K562 (cell line): ENCODE measurements around the gene CD101. TPM values are rescaled to one million over a fixed set of nuclear protein-coding genes. Genes with fewer than 3 reads are reported as not detected.
A peak's percentile ranks its signal among the peaks of the same experiment; 100 is the strongest.

Experiments used
- ATAC-seq: fragments of 200-7000 bp; cut with Tn5 transposase; 3 replicates; pipeline ENCODE4 v1.9.1; 2020; ENCODE audit warnings: moderate library complexity
- BruUV-seq: library from RNA; stranded (reverse); fragments of 400-500 nt; replicated peaks from 2 replicates; lab custom pipeline; 2021; lab: Mats Ljungman, UMichigan
- CTCF ChIA-PET: fragments of 300-600 bp; formaldehyde crosslinking; extraction: SDS; loops from one replicate; lab custom pipeline; 2021; ENCODE audit warnings: low intra/inter-chr PET ratio; lab: Yijun Ruan, JAX
- POLR2A ChIA-PET: fragments of 300-600, 350-650 bp; sonication (Branson Sonifier 250); formaldehyde crosslinking; extraction: SDS; loops from one replicate; lab custom pipeline; 2021; ENCODE audit warnings: antibody characterized with exemption, inconsistent platforms; lab: Yijun Ruan, JAX
- DNase-seq, 4 experiments: peaks; one replicate each; pipeline versions ENCODE4 v3.0.0 to v3.0.0-alpha.2; 2011 to 2018; ENCODE audit warnings: low spot score in 3 of 4, mixed read lengths in 3 of 4; ENCODE audit errors: extremely low read depth in 1 of 4
- FAIRE-seq: peaks from 2 replicates; lab custom pipeline; 2011; peaks lifted over from hg19 to GRCh38; lab: Jason Lieb, UNC
- H2AFZ ChIP-seq: 2 replicates; pipeline ENCODE4 v1.6.0; 2011; ENCODE audit warnings: low read depth, low read length, control low read depth, inconsistent platforms
- H3K27ac ChIP-seq: fragments of 200-600 bp; 3 replicates; pipeline ENCODE4 v1.8.0; 2011; ENCODE audit warnings: low read depth, mild to moderate bottlenecking, control low read depth, inconsistent platforms, low read length, moderate library complexity, mixed read lengths; ENCODE audit errors: extremely low read depth
- H3K27me3 ChIP-seq, 2 experiments: fragments of 300-600 bp in 1 of 2; 2 replicates in 1 of 2; 3 replicates in 1 of 2; pipeline versions ENCODE4 v1.6.0 to v1.8.0; 2011; ENCODE audit warnings: inconsistent platforms in 2 of 2, low read length in 2 of 2, mild to moderate bottlenecking in 1 of 2, mixed read lengths in 1 of 2, moderate library complexity in 1 of 2; ENCODE audit not compliant: control insufficient read depth in 2 of 2, insufficient read depth in 2 of 2
- H3K36me3 ChIP-seq: fragments of 300-600 bp; 3 replicates; pipeline ENCODE4 v1.8.0; 2011; ENCODE audit warnings: mild to moderate bottlenecking, low read length, inconsistent platforms; ENCODE audit not compliant: control insufficient read depth, insufficient read depth
- H3K4me1 ChIP-seq, 2 experiments: fragments of 200-600 bp in 1 of 2; replicated peaks in 1 of 2; 2 replicates in 1 of 2; 3 replicates in 1 of 2; pipeline versions ENCODE4 v1.5.1 to v1.8.0; 2011; ENCODE audit warnings: inconsistent platforms in 2 of 2, low read length in 2 of 2, mild to moderate bottlenecking in 1 of 2, mixed read lengths in 1 of 2, moderate library complexity in 1 of 2; ENCODE audit not compliant: control insufficient read depth in 2 of 2, insufficient read depth in 2 of 2
- H3K4me2 ChIP-seq: 2 replicates; pipeline ENCODE4 v1.6.1; 2011; ENCODE audit warnings: low read length, control low read depth, inconsistent platforms, mixed read lengths; ENCODE audit not compliant: insufficient read depth
- H3K4me3 ChIP-seq: fragments of 200-600 bp; sonication (generic), shearing (Covaris generic); 2 replicates; pipeline ENCODE4 v1.5.1; 2016; ENCODE audit warnings: control low read depth, inconsistent platforms
- H3K79me2 ChIP-seq: fragments of 200-600 bp; 3 replicates; pipeline ENCODE4 v1.8.0; 2011; ENCODE audit warnings: low read length, inconsistent platforms; ENCODE audit not compliant: control insufficient read depth, insufficient read depth
- H3K9ac ChIP-seq, 2 experiments: 2 replicates each; pipeline versions ENCODE4 v1.6.0 to v1.6.1; 2011; ENCODE audit warnings: low read depth in 2 of 2, low read length in 2 of 2, control low read depth in 1 of 2, inconsistent platforms in 1 of 2, mild to moderate bottlenecking in 1 of 2, mixed read lengths in 1 of 2; ENCODE audit not compliant: insufficient read depth in 1 of 2
- H3K9me1 ChIP-seq: one replicate; pipeline ENCODE4 v1.6.0; 2011; ENCODE audit warnings: inconsistent platforms, mild to moderate bottlenecking, low read length, moderate library complexity; ENCODE audit not compliant: control insufficient read depth, insufficient read depth
- H3K9me3 ChIP-seq: replicated peaks from 2 replicates; pipeline ENCODE4 v1.5.1; 2011; ENCODE audit warnings: low read depth, low read length, inconsistent platforms; ENCODE audit not compliant: control insufficient read depth, insufficient read depth
- H4K20me1 ChIP-seq: replicated peaks from 2 replicates; pipeline ENCODE4 v1.6.1; 2011; ENCODE audit warnings: low read length, inconsistent platforms, mixed read lengths; ENCODE audit not compliant: control insufficient read depth, insufficient read depth
- ADNP ChIP-seq: fragments of 200-800 bp; sonication (Bioruptor generic); IDR thresholded peaks from 2 replicates; pipeline ENCODE4 v1.6.1; 2016; ENCODE audit warnings: missing genetic modification characterization, missing compliant biosample characterization
- BCOR ChIP-seq: fragments of 450-650 bp; IDR thresholded peaks from 2 replicates; pipeline ENCODE4 v1.6.1; 2016
- ETV6 ChIP-seq, 3 experiments: fragments of 150-350 bp in 1 of 3; sonication (generic) in 1 of 3; formaldehyde crosslinking in 1 of 3; IDR thresholded peaks; 2 replicates each; pipeline versions ENCODE4 v1.6.1 to v1.8.0; 2014 to 2022; ENCODE audit warnings: borderline replicate concordance in 2 of 3, low read depth in 2 of 3, antibody characterized with exemption in 1 of 3, low read length in 1 of 3, mild to moderate bottlenecking in 1 of 3, missing genetic modification reagents in 1 of 3
- HDAC1 ChIP-seq, 2 experiments: fragments of 450-650 bp; IDR thresholded peaks; 2 replicates each; pipeline ENCODE4 v1.6.1; 2016 to 2017; ENCODE audit warnings: inconsistent platforms in 1 of 2, mild to moderate bottlenecking in 1 of 2, moderate library complexity in 1 of 2
- KDM1A ChIP-seq, 2 experiments: fragments of 450-650 bp; IDR thresholded peaks; 2 replicates each; pipeline ENCODE4 v1.6.1; 2016; ENCODE audit warnings: mild to moderate bottlenecking in 2 of 2
- NBN ChIP-seq: fragments of 450-650 bp; IDR thresholded peaks from 2 replicates; pipeline ENCODE4 v1.6.1; 2016; ENCODE audit warnings: low read depth, mild to moderate bottlenecking
- NELFE ChIP-seq: IDR thresholded peaks from 2 replicates; pipeline ENCODE4 v1.6.1; 2011; ENCODE audit warnings: mild to moderate bottlenecking; ENCODE audit not compliant: insufficient read depth, insufficient read length
- OTX1 ChIP-seq: fragments of 450-650 bp; formaldehyde crosslinking; IDR thresholded peaks from 2 replicates; pipeline ENCODE4 v1.4.0; 2022; ENCODE audit warnings: mild to moderate bottlenecking
- RBM25 ChIP-seq: fragments of 200-400 bp; formaldehyde crosslinking; IDR thresholded peaks from 2 replicates; pipeline ENCODE4 v1.6.1; 2018; ENCODE audit warnings: low read length, low read depth, moderate library complexity; ENCODE audit not compliant: severe bottlenecking
- RFX1 ChIP-seq: fragments of 450-650 bp; IDR thresholded peaks from 2 replicates; pipeline ENCODE4 v1.6.1; 2016; ENCODE audit warnings: mild to moderate bottlenecking, moderate library complexity
- TAF1 ChIP-seq: IDR thresholded peaks from 2 replicates; pipeline ENCODE4 v1.6.1; 2011; ENCODE audit warnings: mild to moderate bottlenecking, low read length, moderate library complexity; ENCODE audit not compliant: insufficient read depth, control insufficient read depth, severe bottlenecking; ENCODE audit errors: extremely low read depth
- VEZF1 ChIP-seq: fragments of 200-800 bp; sonication (Bioruptor generic); IDR thresholded peaks from 2 replicates; pipeline ENCODE4 v1.6.1; 2017; ENCODE audit warnings: missing genetic modification characterization, missing compliant biosample characterization
- WGBS: fragments of 100-300 bp; shearing (Covaris generic); methylation state at CpG from one replicate; pipeline ENCODE4 v1.1.6; 2016; ENCODE audit warnings: low coverage, mixed read lengths; ENCODE audit not compliant: insufficient coverage; ENCODE audit errors: missing lambda C conversion rate; 5-methylcytosine and 5-hydroxymethylcytosine counted together
- in situ Hi-C: fragments of 300-500 bp; cut with MboI; formaldehyde crosslinking; loops from 4 replicates; pipeline ENCODE4 v1.15.0; 2018; ENCODE audit warnings: inconsistent platforms, mixed read lengths
- intact Hi-C: fragments of 100-400 bp; cut with micrococcal nuclease; formaldehyde crosslinking; loops from 2 replicates; pipeline ENCODE4 v1.14.2; 2022
- polyA plus RNA-seq, 8 experiments: library from polyadenylated mRNA; depleted of rRNA in 4 of 8; stranded (reverse) in 5 of 8; unstranded in 3 of 8; fragments of >200 nt; fragmentation: Nextera tagmentation in 2 of 8; fragmentation: Illumina TruSeq in 1 of 8; extraction: Ambion mirVana in 2 of 8; extraction: Trizol in 1 of 8; gene quantifications; 2 replicates each; pipeline versions ENCODE4 v1.2.1 to v1.2.3, GENCODE V29; 2011 to 2014; ENCODE audit warnings: inconsistent platforms in 1 of 8, missing spikeins in 1 of 8
- total RNA-seq, 7 experiments: library from RNA; depleted of rRNA in 6 of 7; stranded (reverse); fragments of >200 nt in 6 of 7; fragmentation: Illumina TruSeq in 2 of 7; extraction: Trizol in 2 of 7; gene quantifications; 2 replicates each; pipeline versions ENCODE4 v1.2.1 to v1.2.3, GENCODE V29; 2011 to 2021; ENCODE audit warnings: low replicate concordance in 1 of 7
- TF ChIP-seq, protein P1 (sequence below), 2 experiments: fragments of 450-650 bp in 1 of 2; sonication (generic) in 1 of 2; formaldehyde crosslinking; conservative IDR thresholded peaks; 2 replicates each; pipeline versions ENCODE4 v1.4.0 to v1.8.1; 2020 to 2022; ENCODE audit warnings: mild to moderate bottlenecking in 1 of 2, missing genetic modification reagents in 1 of 2

CD101 gene
- total and polyA plus RNA-seq, 9 of the 15 experiments (the other 6 are each of a cell fraction or from before 2014, with no cell fraction given) = 0.04 to 1.1 (median 0.20) TPM

GRCh38 chr1:117046781-117047180 is 45.2 kb downstream of the CD101 start (continued):
- TF ChIP-seq, protein P1, sequence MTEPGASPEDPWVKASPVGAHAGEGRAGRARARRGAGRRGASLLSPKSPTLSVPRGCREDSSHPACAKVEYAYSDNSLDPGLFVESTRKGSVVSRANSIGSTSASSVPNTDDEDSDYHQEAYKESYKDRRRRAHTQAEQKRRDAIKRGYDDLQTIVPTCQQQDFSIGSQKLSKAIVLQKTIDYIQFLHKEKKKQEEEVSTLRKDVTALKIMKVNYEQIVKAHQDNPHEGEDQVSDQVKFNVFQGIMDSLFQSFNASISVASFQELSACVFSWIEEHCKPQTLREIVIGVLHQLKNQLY (CRISPR knock-in tag; conservative IDR thresholded peaks at IDR 0.05) = no peak
- TF ChIP-seq VEZF1 (CRISPR knock-in tag) (no peak), TAF1 (no peak), ETV6 (IDR thresholded peaks at IDR 0.05; ENCODE audit: borderline replicate concordance in 1 of 2, low read depth in 2 of 2, low read length in 1 of 2) (no peak), ETV6 (CRISPR knock-in tag; IDR thresholded peaks at IDR 0.05; ENCODE audit: borderline replicate concordance) (no peak)

- Histone ChIP-seq H2AFZ (no peak overlapping the region), H3K27me3 (no peaks in the 10 kb centered on the region), H3K9me3 (no peaks in the 10 kb centered on the region), H3K9me1 (no peaks in the 10 kb centered on the region), H3K79me2 (no peaks in the 10 kb centered on the region), H3K9ac (no peak overlapping the region), H3K27ac (no peak overlapping the region), H3K4me3 (no peak overlapping the region), H3K4me2 (no peak overlapping the region), H4K20me1 (no peaks in the 10 kb centered on the region), H3K36me3 (no peaks in the 10 kb centered on the region), H3K4me1 (peaks cover 0 to 3% of the 10 kb centered on the region in 2 experiments; a peak in 2 of 5 replicates)
- ChIA-PET CTCF (no interaction called here), POLR2A (interaction anchor here (0.6 to 0.7 kb wide), 2 partner anchors 13 to 20 kb away, joined by 3 to 4 read pairs; partner anchors contain the start of gene TTF2)
- DNase-seq = no peak
- no TSS peak for BruUV-seq
- no peak for ATAC-seq
- intact Hi-C loops = no loop called here
- in situ Hi-C loops = no loop called here
- 0 out of 4 replicates have a peak, but pooled peaks of 1 of the 2 experiments have one; percentile 15 for TF ChIP-seq KDM1A (IDR thresholded peaks at IDR 0.05)
- TF ChIP-seq ADNP (tag) = peak; percentile 44; the same call in 1 of the 2 replicates
- TF ChIP-seq HDAC1 (IDR thresholded peaks at IDR 0.05) = no peak
- TF ChIP-seq RFX1 = no peak
- no peak for TF ChIP-seq NBN
- TF ChIP-seq RBM25 = peak; percentile 91
- TF ChIP-seq BCOR = peak; percentile 67; the same call in 1 of the 2 replicates
- no peak for TF ChIP-seq OTX1
- no peak for TF ChIP-seq NELFE
- 29% methylated on average over 2 of the region's 2 CpGs for WGBS
- FAIRE-seq = no peak
Measured at GRCh38 chr1:117047271-117047670, 45.7 kb downstream of the CD101 start.
